Left hindlimb (tissue), 1 donor: ENCODE measurements around the gene NIN.

Experiments used
- DNase-seq: peaks from one replicate; pipeline ENCODE4 v3.0.0-alpha.2; 2018

The NIN gene

GRCh38 chr14:50830932-50831725 is at the start of gene NIN:
NIN (minus strand) TSS chr14:50831162; CDS start chr14:50822056, 9,106 bp downstream.
- DNase-seq: peak; percentile 83

GRCh38 chr14:50875359-50876070 is 44.6 kb upstream of the NIN start:
- DNase-seq: no peak

GRCh38 chr14:50874757-50875156 is 43.8 kb upstream of the NIN start:
- no peak for DNase-seq

GRCh38 chr14:50871914-50872732 is 41.2 kb upstream of the NIN start, which contains the start of gene ABHD12B:
ABHD12B (plus strand) TSS chr14:50872053; CDS start chr14:50872175, 122 bp downstream.
- peak; percentile 42 for DNase-seq

- DNase-seq: no peak
Measured at GRCh38 chr14:50871228-50871627, 40.3 kb upstream of the NIN start.

- no peak for DNase-seq
Measured at GRCh38 chr14:50865391-50866076, 34.6 kb upstream of the NIN start.

GRCh38 chr14:50864946-50865345 is 34.0 kb upstream of the NIN start:
- DNase-seq: no peak

- DNase-seq: no peak
Measured at GRCh38 chr14:50864237-50864636, 33.3 kb upstream of the NIN start.

- DNase-seq: no peak
Measured at GRCh38 chr14:50862036-50862570, 31.1 kb upstream of the NIN start.

GRCh38 chr14:50860478-50861086 is 29.6 kb upstream of the NIN start:
- peak; percentile 86 for DNase-seq

- DNase-seq: no peak
Measured at GRCh38 chr14:50859296-50859624, 28.3 kb upstream of the NIN start.

- no peak for DNase-seq
Measured at GRCh38 chr14:50856660-50857059, 25.7 kb upstream of the NIN start.

GRCh38 chr14:50855558-50855957 is 24.6 kb upstream of the NIN start:
- DNase-seq: no peak

GRCh38 chr14:50854521-50854920 is 23.6 kb upstream of the NIN start:
- no peak for DNase-seq

- DNase-seq: no peak
Measured at GRCh38 chr14:50853891-50854290, 22.9 kb upstream of the NIN start.

- no peak for DNase-seq
Measured at GRCh38 chr14:50846226-50846880, 15.4 kb upstream of the NIN start.

GRCh38 chr14:50845166-50845565 is 14.2 kb upstream of the NIN start:
- no peak for DNase-seq

GRCh38 chr14:50844391-50844790 is 13.4 kb upstream of the NIN start:
- DNase-seq: no peak

- DNase-seq: no peak
Measured at GRCh38 chr14:50839691-50840090, 8.7 kb upstream of the NIN start.

- no peak for DNase-seq
Measured at GRCh38 chr14:50839048-50839447, 8.1 kb upstream of the NIN start.

- no peak for DNase-seq
Measured at GRCh38 chr14:50837850-50838470, 7.0 kb upstream of the NIN start.
